Heart left ventricle (tissue), 16 donors: ENCODE data around the gene EHMT1. TPM values are rescaled to one million over a fixed set of nuclear protein-coding genes. Genes with fewer than 3 reads are reported as not detected.
A peak's percentile ranks its signal among the peaks of the same experiment; 100 is the strongest.

Source experiments
- ATAC-seq, 4 donors: fragments of 200-7000 bp; cut with Tn5 transposase; one replicate each; pipeline ENCODE4 v1.9.1; 2020 to 2022; ENCODE audit warnings: moderate library complexity in 4 of 4, mild to moderate bottlenecking in 3 of 4, moderate number of reproducible peaks in 1 of 4
- DNase-seq, 5 donors: peaks; one replicate each; pipeline ENCODE4 v3.0.0-alpha.2; 2020
- H3K27ac ChIP-seq, 12 donors: fragments of 200-600 bp; sonication (generic) in 4 of 12; one replicate each; pipeline versions ENCODE4 v1.5.0 to v1.8.0; 2016 to 2022; ENCODE audit warnings: mild to moderate bottlenecking in 2 of 12
- H3K27me3 ChIP-seq, 9 donors: fragments of 200-600 bp; sonication (generic) in 2 of 9; one replicate each; pipeline versions ENCODE4 v1.5.1 to v1.8.0; 2016 to 2022; ENCODE audit warnings: mild to moderate bottlenecking in 3 of 9
- H3K36me3 ChIP-seq, 9 donors: fragments of 200-600 bp; sonication (generic) in 2 of 9; one replicate each; pipeline versions ENCODE4 v1.5.0 to v1.8.0; 2018 to 2022; ENCODE audit warnings: mild to moderate bottlenecking in 2 of 9
- H3K4me1 ChIP-seq, 12 donors: fragments of 200-600 bp; sonication (generic) in 4 of 12; one replicate each; pipeline versions ENCODE4 v1.5.0 to v1.8.0; 2016 to 2022; ENCODE audit warnings: mild to moderate bottlenecking in 3 of 12
- H3K4me3 ChIP-seq, 12 donors: fragments of 200-600 bp; sonication (generic) in 4 of 12; one replicate each; pipeline versions ENCODE4 v1.5.0 to v1.8.0; 2017 to 2022; ENCODE audit warnings: mild to moderate bottlenecking in 9 of 12, moderate library complexity in 4 of 12
- H3K9me3 ChIP-seq, 12 donors: fragments of 200-600 bp; sonication (generic) in 4 of 12; one replicate each; pipeline versions ENCODE4 v1.5.0 to v1.8.0; 2016 to 2022; ENCODE audit warnings: mild to moderate bottlenecking in 1 of 12
- POLR2A ChIP-seq, 2 donors: fragments of 450-650 bp; IDR thresholded peaks; one replicate each; pipeline ENCODE4 v1.6.1; 2017; ENCODE audit warnings: antibody characterized with exemption in 2 of 2, mild to moderate bottlenecking in 2 of 2, moderate library complexity in 2 of 2
- WGBS, 4 donors: extraction: QIAGEN DNeasy Blood & Tissue Kit in 2 of 4; methylation state at CpG; one replicate each; pipeline versions ENCODE4 v1.1.5 to v1.1.7; 2013 to 2018; 5-methylcytosine and 5-hydroxymethylcytosine counted together
- intact Hi-C, 10 donors: fragments of 100-400 bp; cut with DNase I; formaldehyde crosslinking; loops; one replicate each; pipeline versions ENCODE4 v1.11.1 to v1.14.2; 2022
- polyA plus RNA-seq, 2 donors: library from polyadenylated mRNA; stranded (reverse); fragments of 200-250 nt; gene quantifications; one replicate each; pipeline ENCODE4 v1.2.3, GENCODE V29; 2013
- total RNA-seq, 9 donors: library from RNA; depleted of rRNA in 2 of 9; stranded (reverse); fragments of >200 nt in 2 of 9; fragmentation: NEBNext Ultra II Directional in 3 of 9; extraction: Animal tissue kit (Norgen Biotek cat#: 25700) in 3 of 9; gene quantifications; one replicate each; pipeline versions ENCODE4 v1.1.0 to v1.2.4, GENCODE V29; 2016 to 2023
- TF ChIP-seq, protein P1 (sequence below), 12 donors: fragments of 200-600 bp; sonication (generic) in 4 of 12; IDR thresholded peaks; one replicate each; pipeline versions ENCODE4 v1.5.0 to v1.8.0; 2018 to 2022; ENCODE audit warnings: antibody characterized with exemption in 12 of 12, mild to moderate bottlenecking in 5 of 12
- donor health status: ischemic (EF 13 %, LVEDD 7.1; RV severe dilation, severe dysfunction).
- donor health status: healthy with polysubstance abuse.
- donor health status: DM: no; HTN: yes; CAD: no.
- donor health status: DM: no; HTN: no; CAD: no.
- donor health status: ischemic (EF 25% LVEDD 6.9; RV normal size, moderate dysfunction).
- donor health status: ischemic (EF 25% LVEDD 5.7; RV mildly dilated, moderate dysfunction).
- donor health status: healthy.
- donor health status: DM: yes; HTN: yes; CAD: no.
- donor health status: ischemic (EF 35%, LVEDD 5.7; RV mildly dilated, moderate dysfunction).
- donor health status: nonischemic (EF 11% LVEDD 7.7; RV severe dilation, severe dysfunction).
- donor health status: DM: yes; HTN: yes; CAD: no.
- donor health status: PGD.
- donor health status: ischemic (EF 29% LVEDD 5.4; RV normal size, mild dysfunction).
- donor health status: nonischemic (EF 23%, LVEDD 6.1; RV moderate dilation, normal function).

Gene EHMT1
- total and polyA plus RNA-seq, 11 donors, result 24.5 to 55.9 (median 28.9) TPM

DNA sequence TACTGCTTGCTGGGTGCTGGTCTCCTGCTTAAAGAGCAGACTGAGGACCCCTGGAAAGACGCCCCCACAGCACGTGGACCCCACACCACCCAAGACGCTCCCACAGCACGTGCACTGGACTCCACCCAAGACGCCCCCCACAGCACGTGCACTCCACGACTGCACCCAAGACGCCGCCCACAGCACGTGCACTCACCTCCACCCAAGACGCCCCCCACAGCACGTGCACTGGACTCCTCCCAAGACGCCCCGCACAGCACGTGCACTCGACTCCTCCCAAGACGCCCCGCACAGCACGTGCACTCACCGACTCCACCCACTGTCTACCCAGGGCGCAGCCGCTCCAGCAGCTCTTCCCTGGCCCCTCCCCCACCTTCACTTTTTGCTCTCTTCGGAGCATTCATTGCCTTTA is 50.5 kb downstream of the EHMT1 start:
- Histone ChIP-seq H3K4me1 (peaks cover 0 to 62% (median 41%) of the 10 kb centered on the region in 12 donors), H3K27me3 (no peaks in the 10 kb centered on the region), H3K36me3 (peaks cover 0 to 3% (median 0%) of the 10 kb centered on the region in 9 donors), H3K9me3 (no peaks in the 10 kb centered on the region), H3K4me3 (no peak overlapping the region), H3K27ac (no peak overlapping the region)
- DNase-seq, result no peak
- intact Hi-C loops, result no loop called here
- TF ChIP-seq POLR2A (IDR thresholded peaks at IDR 0.05), result no peak
- TF ChIP-seq, protein P1, sequence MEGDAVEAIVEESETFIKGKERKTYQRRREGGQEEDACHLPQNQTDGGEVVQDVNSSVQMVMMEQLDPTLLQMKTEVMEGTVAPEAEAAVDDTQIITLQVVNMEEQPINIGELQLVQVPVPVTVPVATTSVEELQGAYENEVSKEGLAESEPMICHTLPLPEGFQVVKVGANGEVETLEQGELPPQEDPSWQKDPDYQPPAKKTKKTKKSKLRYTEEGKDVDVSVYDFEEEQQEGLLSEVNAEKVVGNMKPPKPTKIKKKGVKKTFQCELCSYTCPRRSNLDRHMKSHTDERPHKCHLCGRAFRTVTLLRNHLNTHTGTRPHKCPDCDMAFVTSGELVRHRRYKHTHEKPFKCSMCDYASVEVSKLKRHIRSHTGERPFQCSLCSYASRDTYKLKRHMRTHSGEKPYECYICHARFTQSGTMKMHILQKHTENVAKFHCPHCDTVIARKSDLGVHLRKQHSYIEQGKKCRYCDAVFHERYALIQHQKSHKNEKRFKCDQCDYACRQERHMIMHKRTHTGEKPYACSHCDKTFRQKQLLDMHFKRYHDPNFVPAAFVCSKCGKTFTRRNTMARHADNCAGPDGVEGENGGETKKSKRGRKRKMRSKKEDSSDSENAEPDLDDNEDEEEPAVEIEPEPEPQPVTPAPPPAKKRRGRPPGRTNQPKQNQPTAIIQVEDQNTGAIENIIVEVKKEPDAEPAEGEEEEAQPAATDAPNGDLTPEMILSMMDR (IDR thresholded peaks at IDR 0.05), result no peak
- ATAC-seq, result peak in 2 of 4 donors; percentile 8 to 24
- WGBS, 4 donors, result 87 to 91% (median 89%) methylated on average over 23 of the region's 23 CpGs

DNA sequence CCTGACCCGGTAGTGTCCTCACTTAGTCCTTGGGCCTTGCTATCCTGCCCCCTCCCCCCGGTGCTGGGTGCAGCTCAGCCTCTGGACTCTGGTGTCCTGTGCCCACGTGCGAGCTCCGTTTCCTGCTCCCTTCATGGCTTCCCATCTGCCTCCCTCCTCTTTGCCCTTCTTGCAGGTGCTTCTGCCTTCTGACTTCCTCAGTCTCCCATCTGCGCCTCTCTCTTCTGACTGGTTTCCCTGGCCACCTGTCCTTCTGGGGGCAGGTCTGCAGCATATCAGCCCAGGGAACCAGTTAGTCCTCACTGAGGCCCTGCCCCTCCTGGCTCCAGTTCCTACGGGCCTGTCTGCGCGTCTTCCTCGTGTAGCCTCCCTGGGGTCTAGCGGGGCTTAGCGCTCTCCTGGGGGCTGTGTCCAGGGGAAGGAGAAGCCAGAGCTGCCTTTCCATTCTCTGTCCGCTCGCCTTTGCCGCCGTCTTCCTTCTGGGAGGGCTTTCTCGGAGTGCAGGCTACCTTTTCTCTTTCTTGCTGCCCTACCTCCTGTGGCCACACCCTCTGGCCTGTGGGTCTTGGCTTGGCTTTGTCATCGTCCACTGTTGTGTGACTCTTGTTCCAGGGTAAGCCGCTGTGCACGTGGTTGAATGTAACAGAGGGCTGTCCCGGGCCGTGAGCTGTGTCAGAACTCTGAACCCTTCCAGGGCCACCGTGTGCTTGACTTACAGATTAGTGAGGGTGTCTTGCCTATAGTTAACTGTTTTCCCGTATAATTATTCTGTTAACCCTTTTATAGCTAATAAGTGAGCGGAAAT is 51.8 kb downstream of the EHMT1 start:
- Histone ChIP-seq H3K4me1 (peaks cover 0 to 67% (median 45%) of the 10 kb centered on the region in 12 donors), H3K9me3 (no peaks in the 10 kb centered on the region), H3K4me3 (no peak overlapping the region), H3K27ac (no peak overlapping the region), H3K27me3 (no peaks in the 10 kb centered on the region), H3K36me3 (peaks cover 0 to 3% (median 0%) of the 10 kb centered on the region in 9 donors)
- DNase-seq, result peak in 2 of 5 donors; percentile 54 to 63
- no peak for TF ChIP-seq POLR2A (IDR thresholded peaks at IDR 0.05)
- TF ChIP-seq, protein P1 (IDR thresholded peaks at IDR 0.05), result no peak
- WGBS, 4 donors, result 40 to 50% (median 45%) methylated on average over 25 of the region's 25 CpGs
- intact Hi-C loops, result loop anchor here in 5 of 10 donors (10.0 kb wide), 5 partner anchors 46 to 434 kb away; no protein-coding TSS in a partner anchor
- peak; percentile 57 to 77 (median 59) for ATAC-seq

DNA sequence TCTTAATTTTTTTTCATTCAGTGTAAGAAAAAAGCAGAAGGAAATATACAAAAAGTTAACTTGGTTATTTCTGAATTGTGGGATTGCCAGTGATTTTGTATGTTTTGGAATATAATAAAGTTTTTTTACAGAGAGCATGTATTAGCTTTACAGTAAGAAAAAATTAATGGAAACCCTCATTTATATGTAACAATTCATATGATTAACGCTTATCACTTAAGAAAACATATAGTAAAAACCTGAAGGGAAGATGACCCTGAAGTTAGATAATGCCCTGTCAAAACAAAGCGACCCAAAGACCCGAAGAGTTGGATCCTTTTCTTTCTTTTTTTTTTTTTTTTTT is 52.4 kb downstream of the EHMT1 start:
- WGBS, 4 donors, result 88 to 94% (median 89%) methylated on average over 3 of the region's 3 CpGs
- Histone ChIP-seq H3K27ac (no peak overlapping the region), H3K4me1 (peaks cover 0 to 63% (median 44%) of the 10 kb centered on the region in 12 donors), H3K36me3 (peaks cover 0 to 3% (median 0%) of the 10 kb centered on the region in 9 donors), H3K9me3 (no peaks in the 10 kb centered on the region), H3K4me3 (no peak overlapping the region), H3K27me3 (no peaks in the 10 kb centered on the region)
- ATAC-seq (no peak), DNase-seq (no peak)
- intact Hi-C loops, result loop anchor here in 5 of 10 donors (10.0 kb wide), 5 partner anchors 46 to 434 kb away; no protein-coding TSS in a partner anchor
- TF ChIP-seq, protein P1 (IDR thresholded peaks at IDR 0.05), result no peak
- no peak for TF ChIP-seq POLR2A (IDR thresholded peaks at IDR 0.05)

DNA sequence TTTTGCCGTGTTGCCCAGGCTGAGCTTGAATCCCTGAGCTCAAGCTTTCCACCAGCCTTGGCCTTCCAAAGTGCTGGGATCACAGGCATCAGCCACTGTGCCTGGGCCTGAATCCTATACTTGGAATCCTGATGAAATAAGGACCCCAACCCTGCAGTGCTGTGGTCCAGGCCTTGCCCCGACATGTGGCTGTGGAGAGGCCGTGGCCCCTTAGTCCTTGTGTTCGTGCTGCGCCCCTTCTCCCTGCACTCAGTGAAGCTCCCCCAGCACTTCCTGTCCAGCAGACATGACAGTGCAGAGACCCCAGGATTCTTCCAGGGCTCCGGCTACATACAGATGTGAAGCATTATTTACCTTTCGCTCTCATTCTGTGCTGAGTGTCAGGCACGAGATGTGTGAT is 52.9 kb downstream of the EHMT1 start:
- WGBS, 4 donors, result 89 to 94% (median 91%) methylated on average over 8 of the region's 8 CpGs
- Histone ChIP-seq H3K27me3 (no peaks in the 10 kb centered on the region), H3K4me3 (no peak overlapping the region), H3K36me3 (peaks cover 0 to 3% (median 0%) of the 10 kb centered on the region in 9 donors), H3K27ac (no peak overlapping the region), H3K4me1 (peaks cover 0 to 57% (median 39%) of the 10 kb centered on the region in 12 donors), H3K9me3 (no peaks in the 10 kb centered on the region)
- no peak for DNase-seq
- no peak for TF ChIP-seq POLR2A (IDR thresholded peaks at IDR 0.05)
- TF ChIP-seq, protein P1 (IDR thresholded peaks at IDR 0.05), result no peak
- intact Hi-C loops, result loop anchor here in 6 of 10 donors (2.0 to 10.0 kb wide), 6 partner anchors 47 to 433 kb away; no protein-coding TSS in a partner anchor
- no peak for ATAC-seq
